Stimulated activated CD8-positive, alpha-beta memory T cell treated with anti-CD3 and anti-CD28 coated beads, Interleukin-12 subunit alpha, Interleukin-12 subunit beta, amount 100 ng/mL, for 4 hours (primary cell): ENCODE measurements around the gene URGCP.

Experiments used
- DNase-seq: peaks from one replicate; pipeline ENCODE4 v3.0.0-alpha.2; 2020; ENCODE audit warnings: low read depth

Gene URGCP

DNA sequence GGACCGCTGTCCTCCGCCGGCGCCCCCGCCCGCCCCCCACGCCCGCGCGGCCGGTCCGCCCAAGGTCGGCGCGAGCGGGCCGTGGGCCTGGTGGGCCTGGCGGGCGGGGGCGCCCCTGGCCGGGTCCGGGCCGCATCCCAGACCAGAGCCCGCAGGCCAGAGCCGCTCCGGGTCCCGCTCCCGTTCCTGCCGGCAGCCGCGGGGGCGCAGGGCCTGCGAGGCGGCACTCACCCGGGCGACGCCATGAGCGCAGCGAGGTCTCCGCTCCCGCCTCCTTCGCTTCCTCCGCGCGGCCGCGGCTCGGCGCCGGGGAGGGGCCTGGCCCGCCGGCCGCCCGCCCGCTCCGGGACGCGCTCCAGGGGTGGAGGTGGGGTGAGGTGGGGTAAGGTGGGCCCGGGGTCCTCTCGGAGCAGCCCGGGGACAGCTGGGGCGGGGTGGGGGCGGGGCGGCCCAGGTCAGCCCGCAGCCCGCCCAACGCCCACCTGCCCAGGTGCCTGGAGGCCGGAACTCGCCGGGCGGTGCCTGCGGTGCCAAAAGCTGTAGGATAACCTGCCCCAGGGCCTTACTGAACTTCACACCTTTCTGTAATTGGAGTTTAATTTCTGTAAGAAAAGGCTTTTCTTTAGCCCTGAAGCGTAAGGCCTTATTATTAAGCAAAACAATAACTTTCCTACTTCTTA is at the start of gene URGCP:
Gene URGCP, minus strand, starts transcription at position 266 of the 680 bp plus-strand sequence. Its CDS starts 21 bp downstream, at position 245.
- peak; percentile 32 for DNase-seq

- no peak for DNase-seq
Observed at GRCh38 chr7:43956027-43956426, 49.6 kb upstream of the URGCP start.

GRCh38 chr7:43954524-43955228 is 48.3 kb upstream of the URGCP start:
- no peak for DNase-seq

DNA sequence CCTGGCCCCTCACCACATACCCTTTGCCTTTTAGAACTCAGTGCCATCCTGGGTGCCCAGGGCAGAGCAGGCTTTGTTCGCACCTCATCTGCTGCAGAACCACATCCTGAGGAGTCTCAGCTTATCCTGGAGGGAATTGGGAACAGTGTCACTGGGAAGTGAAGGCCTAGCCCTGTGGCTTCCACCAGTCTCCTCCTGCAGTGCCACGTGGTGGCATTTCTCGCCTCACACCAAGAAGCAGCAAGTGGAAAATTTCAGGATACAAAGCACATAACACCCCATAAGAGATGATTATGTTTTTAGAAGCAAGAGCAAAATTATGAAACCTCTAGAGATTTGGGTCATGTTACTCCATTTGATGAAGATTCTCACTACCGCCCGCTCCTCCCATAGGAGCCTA is 46.7 kb upstream of the URGCP start:
- no peak for DNase-seq

DNA sequence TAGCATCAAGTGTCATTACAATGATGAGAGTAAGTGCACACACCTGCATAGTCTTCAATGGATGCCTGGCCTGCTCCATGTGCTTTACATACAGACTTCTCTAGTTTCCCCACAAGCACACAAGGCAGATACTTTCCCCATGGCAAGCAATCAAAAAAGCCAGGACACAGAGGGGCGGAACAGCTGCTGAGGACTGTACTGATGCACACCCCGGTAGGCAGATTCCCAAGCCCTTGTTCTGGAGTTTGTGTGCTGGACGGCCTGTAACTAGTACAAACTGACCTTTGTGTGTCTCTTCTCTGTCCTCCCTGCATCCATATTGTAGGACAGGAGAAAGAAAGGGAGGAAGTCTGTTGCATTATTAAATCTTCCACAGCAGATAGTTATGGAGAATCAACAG is 45.6 kb upstream of the URGCP start:
- no peak for DNase-seq

GRCh38 chr7:43944286-43944685 is 37.9 kb upstream of the URGCP start:
- DNase-seq = no peak

- DNase-seq = no peak
Observed at GRCh38 chr7:43943417-43944187, 37.2 kb upstream of the URGCP start.

DNA sequence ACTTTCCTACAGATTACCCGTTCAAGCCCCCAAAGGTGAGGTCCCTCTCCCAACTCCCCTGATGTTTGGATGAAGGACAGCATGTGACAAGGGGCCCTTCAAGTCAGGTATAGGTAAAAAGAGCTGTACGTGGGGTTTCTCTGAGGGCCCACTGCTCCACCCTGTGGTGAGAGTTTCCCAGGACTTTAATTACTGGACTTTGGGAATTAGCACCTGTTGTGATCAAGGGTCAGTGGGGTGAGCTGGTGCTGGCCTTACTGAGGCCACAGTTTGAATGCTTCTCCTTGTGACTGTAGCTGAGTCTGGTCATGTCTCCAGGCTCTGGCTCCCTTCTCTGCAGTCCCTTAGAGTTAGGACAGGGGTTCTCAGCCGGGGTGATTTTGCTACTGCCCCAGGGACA is 36.6 kb upstream of the URGCP start:
- DNase-seq = no peak

DNA sequence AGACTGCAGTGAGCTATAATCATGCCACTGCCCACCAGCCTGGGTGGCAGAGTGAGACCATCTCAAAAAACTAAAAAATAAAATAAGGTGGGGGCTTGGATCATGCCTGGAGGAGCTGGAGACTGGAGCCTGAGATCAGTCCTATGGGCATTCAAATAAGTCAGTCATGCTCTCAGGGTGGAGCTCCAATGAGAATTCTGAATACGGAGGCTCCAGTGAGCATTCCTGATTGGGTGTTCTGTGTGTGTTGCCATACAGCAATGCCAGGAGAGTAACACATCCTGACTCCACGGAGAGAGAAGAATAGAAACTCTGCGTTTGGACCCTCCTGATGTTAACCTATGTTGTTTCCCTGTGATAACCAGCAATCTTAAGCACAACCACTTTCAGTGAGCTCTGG is 35.9 kb upstream of the URGCP start:
- no peak for DNase-seq

DNA sequence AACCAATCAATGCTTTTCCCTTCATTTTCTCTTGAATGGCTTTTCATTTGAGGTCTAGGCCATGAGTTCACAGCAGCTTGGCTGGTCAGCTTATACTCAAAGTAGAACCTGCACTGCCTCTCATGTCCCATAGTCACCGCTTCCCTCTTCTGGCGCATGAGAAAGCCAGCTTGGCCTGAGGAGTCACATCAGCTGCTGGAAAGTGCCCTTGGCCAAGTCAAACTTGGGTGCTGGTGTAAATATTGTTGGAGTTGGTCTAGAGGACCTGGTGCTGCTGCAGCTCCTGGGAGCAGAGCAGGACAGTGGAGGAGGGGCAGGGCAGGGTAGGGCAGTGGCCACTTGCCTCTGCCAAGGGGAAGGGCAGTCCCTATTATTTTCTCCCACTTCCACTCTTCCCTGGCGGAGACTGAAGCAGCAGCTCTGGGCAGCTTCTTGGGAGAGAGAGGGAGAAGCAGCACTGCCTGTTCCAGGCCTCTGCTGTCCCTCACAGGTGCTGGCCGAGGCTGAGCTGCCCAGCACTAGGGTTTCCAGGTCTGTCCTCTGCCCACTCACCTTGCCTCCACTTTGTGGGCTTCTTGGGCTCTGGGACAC is 32.6 kb upstream of the URGCP start:
- no peak for DNase-seq

DNA sequence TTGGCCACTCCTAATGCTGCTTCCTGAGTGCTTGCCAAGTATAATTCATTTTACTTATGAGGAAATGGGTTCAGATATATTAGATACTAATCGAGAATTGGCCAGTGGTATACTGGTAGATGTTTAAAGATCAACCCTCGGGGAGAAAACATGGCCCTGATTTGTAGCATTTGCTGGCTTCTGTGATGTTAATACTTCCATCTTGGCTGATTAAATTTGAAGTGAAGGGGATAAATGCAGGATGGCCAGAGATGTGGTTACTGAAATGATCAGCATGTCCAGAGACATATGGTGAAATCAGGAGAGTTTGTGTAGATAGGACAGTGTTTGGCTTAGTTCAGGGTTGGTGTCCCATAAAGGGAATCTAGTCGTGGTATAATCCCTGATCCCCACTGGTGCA is 31.0 kb upstream of the URGCP start:
- no peak for DNase-seq

GRCh38 chr7:43933902-43934560 is 27.6 kb upstream of the URGCP start:
- no peak for DNase-seq

DNA sequence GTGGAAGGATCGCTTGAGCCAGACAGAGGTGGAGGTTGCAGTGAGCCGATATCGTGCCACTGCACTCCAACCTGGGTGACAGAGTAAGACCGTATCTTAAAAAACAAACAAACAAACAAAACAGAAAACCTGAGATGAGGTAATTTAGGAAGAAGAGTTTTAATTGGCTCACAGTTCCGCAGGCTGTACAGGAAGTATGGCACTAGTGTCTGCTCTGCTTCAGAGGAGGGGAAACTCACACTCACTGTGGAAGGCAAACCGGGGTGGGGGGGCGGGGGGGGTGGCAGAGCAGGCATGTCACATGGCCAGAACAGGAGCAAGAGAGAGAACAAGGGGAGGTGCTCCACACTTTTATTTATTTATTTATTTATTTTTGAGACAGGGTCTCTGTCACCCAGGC is 24.9 kb upstream of the URGCP start:
- DNase-seq = no peak

- DNase-seq = no peak
Observed at GRCh38 chr7:43929529-43930457, 23.4 kb upstream of the URGCP start.

- no peak for DNase-seq
Observed at GRCh38 chr7:43927810-43928209, 21.4 kb upstream of the URGCP start.

GRCh38 chr7:43926798-43927123 is 20.4 kb upstream of the URGCP start:
- no peak for DNase-seq

GRCh38 chr7:43925984-43926797 is 19.8 kb upstream of the URGCP start, which contains the start of gene UBE2D4:
TSS of gene UBE2D4 (plus strand) at chr7:43926436. CDS start at chr7:43926533, 97 bp downstream.
- peak; percentile 85 for DNase-seq

- no peak for DNase-seq
Observed at GRCh38 chr7:43922726-43923125, 16.3 kb upstream of the URGCP start.

DNA sequence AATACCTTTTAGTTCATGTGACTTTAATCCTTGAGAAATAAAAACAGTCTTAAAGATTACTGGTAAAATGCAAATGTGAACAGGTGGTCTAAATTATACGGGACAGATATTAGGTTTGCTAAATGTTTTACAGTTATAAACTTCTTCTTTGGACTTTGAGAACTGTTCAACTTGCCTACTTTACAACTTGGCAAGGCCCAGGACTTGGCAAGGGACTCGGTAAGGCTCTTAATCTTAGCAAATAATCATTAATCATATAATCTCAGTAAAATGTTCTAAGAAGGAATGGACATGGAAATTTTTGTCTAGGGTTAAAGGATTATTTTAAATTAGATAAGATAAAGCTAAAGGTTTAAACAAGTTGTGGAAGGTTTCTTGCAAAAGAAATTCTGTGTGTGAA is 15.0 kb upstream of the URGCP start:
- DNase-seq = no peak

- no peak for DNase-seq
Observed at GRCh38 chr7:43915907-43916306, 9.5 kb upstream of the URGCP start.
